ENCODE results near the gene TMC1. TPM values are rescaled to one million over a fixed set of nuclear protein-coding genes. Genes with fewer than 3 reads are reported as not detected.

Gene TMC1
- total and polyA plus RNA-seq, 2 of the 8 experiments (the other 6 are each of a cell fraction or from before 2014, with no cell fraction given): 0.95 to 0.98 TPM

- no peak for TF ChIP-seq ATF3 (IDR thresholded peaks at IDR 0.05; ENCODE audit: insufficient read depth, low read depth, low read length)
- no peak for TF ChIP-seq SAP30 (IDR thresholded peaks at IDR 0.05; ENCODE audit: insufficient read depth, insufficient replicate concordance, low read length)
- TF ChIP-seq BACH1 (IDR thresholded peaks at IDR 0.05; ENCODE audit: low read length): no peak
- no peak for TF ChIP-seq ATF2 (IDR thresholded peaks at IDR 0.05; ENCODE audit: low read length)
- TF ChIP-seq EP300 (IDR thresholded peaks at IDR 0.05; ENCODE audit: borderline replicate concordance in 1 of 2, low read depth in 2 of 2, low read length in 2 of 2): no peak
Measured at GRCh38 chr9:72648324-72649126, 127.1 kb downstream of the TMC1 start (continued).

All from H1 (cell line).